Measurements from ENCODE around the gene SDCBP2. TPM values are rescaled to one million over a fixed set of nuclear protein-coding genes. Genes with fewer than 3 reads are reported as not detected.

The SDCBP2 gene
- total RNA-seq, 1 donor from 2014 or later: not detected

DNA sequence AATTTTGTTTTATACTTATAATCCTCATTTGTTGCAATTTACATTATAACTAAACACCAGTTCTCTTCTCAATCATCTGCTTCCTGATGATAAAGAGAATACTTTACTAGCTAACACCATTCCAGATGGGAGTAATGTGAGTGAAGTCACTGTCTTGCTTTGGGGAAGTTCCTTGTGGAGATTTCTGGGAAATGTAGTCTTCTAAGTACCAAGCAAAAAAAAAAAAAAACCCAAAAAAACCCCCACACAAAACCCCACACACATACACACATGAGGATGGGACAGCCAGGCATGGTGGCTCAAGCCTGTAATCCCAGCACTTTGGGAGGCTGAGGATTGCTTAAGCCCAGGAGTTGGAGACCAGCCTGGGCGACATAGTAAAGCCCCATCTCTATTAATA is 65.1 kb downstream of the SDCBP2 start:
- Histone ChIP-seq H3K9me3 (no peaks in the 10 kb centered on the region), H3K4me3 (no peak overlapping the region), H3K4me1 (peaks cover 5 to 11% of the 10 kb centered on the region in 2 donors), H3K27me3 (no peaks in the 10 kb centered on the region), H3K36me3 (no peaks in the 10 kb centered on the region), H3K27ac (no peak overlapping the region)
- DNase-seq (ENCODE audit: low spot score in 2 of 2): no peak
- intact Hi-C loops (cut with DNase I): no loop called here
- TF ChIP-seq, protein P1, sequence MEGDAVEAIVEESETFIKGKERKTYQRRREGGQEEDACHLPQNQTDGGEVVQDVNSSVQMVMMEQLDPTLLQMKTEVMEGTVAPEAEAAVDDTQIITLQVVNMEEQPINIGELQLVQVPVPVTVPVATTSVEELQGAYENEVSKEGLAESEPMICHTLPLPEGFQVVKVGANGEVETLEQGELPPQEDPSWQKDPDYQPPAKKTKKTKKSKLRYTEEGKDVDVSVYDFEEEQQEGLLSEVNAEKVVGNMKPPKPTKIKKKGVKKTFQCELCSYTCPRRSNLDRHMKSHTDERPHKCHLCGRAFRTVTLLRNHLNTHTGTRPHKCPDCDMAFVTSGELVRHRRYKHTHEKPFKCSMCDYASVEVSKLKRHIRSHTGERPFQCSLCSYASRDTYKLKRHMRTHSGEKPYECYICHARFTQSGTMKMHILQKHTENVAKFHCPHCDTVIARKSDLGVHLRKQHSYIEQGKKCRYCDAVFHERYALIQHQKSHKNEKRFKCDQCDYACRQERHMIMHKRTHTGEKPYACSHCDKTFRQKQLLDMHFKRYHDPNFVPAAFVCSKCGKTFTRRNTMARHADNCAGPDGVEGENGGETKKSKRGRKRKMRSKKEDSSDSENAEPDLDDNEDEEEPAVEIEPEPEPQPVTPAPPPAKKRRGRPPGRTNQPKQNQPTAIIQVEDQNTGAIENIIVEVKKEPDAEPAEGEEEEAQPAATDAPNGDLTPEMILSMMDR (IDR thresholded peaks at IDR 0.05): no peak

Other genes with a start within 250 kb of the SDCBP2 start
- gene PSMF1, start 210.5 kb downstream of the SDCBP2 start, total RNA-seq: 46.8 TPM
- gene TMEM74B, start 144.2 kb downstream of the SDCBP2 start, total RNA-seq: not detected
- gene C20orf202, start 125.7 kb downstream of the SDCBP2 start, total RNA-seq: not detected
- gene RAD21L1, start 103.1 kb downstream of the SDCBP2 start, total RNA-seq: not detected
- gene SNPH, start 62.8 kb downstream of the SDCBP2 start, total RNA-seq: 10.4 TPM
- gene FKBP1A, start 63.9 kb upstream of the SDCBP2 start, total RNA-seq: 202 TPM
- 58.5 TPM for gene NSFL1C, start 137.7 kb upstream of the SDCBP2 start, total RNA-seq
- gene SIRPB2, start 162.3 kb upstream of the SDCBP2 start, total RNA-seq: 8.6 TPM
- not detected for gene SIRPD, start 228.6 kb upstream of the SDCBP2 start, total RNA-seq

All from ascending aorta (tissue), 2 donors.